Retinal pigment epithelial cell (primary cell): ENCODE measurements around the gene KNDC1.

Source experiments
- DNase-seq: peaks from one replicate; pipeline ENCODE4 v3.0.0-alpha.2; 2010; ENCODE audit warnings: low read depth
- H3K4me3 ChIP-seq: 2 replicates; pipeline ENCODE4 v1.5.1; 2011; ENCODE audit warnings: mild to moderate bottlenecking, low read length, control low read depth, moderate library complexity
- TF ChIP-seq, protein P1 (sequence below): conservative IDR thresholded peaks from 2 replicates; pipeline ENCODE4 v1.5.1; 2011; ENCODE audit warnings: low read depth, low read length, control low read depth, inconsistent platforms

Gene KNDC1

DNA sequence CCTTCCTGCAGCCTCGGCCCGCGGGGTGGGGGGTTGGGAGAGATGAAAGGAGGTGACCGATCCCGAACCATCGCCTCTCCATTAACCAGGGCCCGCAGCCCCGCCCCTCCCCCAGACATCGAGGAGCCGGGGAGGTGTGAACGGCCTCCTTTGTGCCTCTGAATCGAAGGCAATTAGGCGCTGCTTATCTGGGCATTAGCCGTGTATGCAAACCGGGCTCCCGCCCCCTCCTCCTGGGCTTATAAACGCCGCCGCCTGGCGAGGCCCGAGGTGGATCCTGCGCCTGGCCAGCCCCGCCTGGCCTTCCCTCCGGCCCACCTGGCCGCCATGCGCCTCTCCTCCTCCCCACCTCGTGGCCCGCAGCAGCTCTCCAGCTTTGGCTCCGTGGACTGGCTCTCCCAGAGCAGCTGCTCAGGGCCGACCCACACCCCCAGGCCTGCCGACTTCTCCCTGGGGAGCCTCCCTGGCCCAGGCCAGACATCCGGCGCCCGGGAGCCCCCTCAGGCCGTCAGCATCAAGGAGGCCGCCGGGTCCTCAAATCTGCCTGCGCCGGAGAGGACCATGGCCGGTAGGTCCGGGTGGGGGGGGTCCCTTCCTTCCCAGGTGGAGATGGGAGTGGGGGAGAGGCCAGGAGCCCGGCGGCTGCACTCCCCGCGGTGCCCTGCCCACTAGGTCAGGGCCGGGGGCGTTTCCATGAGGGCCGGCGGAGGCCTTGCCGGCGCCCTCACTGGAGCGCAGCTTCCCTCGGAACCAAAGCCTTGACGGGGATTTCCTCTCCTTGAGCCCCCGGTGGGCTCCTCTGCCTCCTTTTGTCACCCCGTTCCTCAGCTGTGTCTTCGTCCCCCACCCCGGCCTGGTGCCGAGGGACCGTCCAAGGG, 77.8 kb downstream of the KNDC1 start, which contains the start of gene VENTX:
TSS of gene VENTX (plus strand) at position 268 of the 878 bp plus-strand sequence. CDS start at position 328, 60 bp downstream.
- TF ChIP-seq, protein P1, sequence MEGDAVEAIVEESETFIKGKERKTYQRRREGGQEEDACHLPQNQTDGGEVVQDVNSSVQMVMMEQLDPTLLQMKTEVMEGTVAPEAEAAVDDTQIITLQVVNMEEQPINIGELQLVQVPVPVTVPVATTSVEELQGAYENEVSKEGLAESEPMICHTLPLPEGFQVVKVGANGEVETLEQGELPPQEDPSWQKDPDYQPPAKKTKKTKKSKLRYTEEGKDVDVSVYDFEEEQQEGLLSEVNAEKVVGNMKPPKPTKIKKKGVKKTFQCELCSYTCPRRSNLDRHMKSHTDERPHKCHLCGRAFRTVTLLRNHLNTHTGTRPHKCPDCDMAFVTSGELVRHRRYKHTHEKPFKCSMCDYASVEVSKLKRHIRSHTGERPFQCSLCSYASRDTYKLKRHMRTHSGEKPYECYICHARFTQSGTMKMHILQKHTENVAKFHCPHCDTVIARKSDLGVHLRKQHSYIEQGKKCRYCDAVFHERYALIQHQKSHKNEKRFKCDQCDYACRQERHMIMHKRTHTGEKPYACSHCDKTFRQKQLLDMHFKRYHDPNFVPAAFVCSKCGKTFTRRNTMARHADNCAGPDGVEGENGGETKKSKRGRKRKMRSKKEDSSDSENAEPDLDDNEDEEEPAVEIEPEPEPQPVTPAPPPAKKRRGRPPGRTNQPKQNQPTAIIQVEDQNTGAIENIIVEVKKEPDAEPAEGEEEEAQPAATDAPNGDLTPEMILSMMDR: no peak
- no peak within 1 kb of the TSS for H3K4me3 ChIP-seq
- DNase-seq: no peak

DNA sequence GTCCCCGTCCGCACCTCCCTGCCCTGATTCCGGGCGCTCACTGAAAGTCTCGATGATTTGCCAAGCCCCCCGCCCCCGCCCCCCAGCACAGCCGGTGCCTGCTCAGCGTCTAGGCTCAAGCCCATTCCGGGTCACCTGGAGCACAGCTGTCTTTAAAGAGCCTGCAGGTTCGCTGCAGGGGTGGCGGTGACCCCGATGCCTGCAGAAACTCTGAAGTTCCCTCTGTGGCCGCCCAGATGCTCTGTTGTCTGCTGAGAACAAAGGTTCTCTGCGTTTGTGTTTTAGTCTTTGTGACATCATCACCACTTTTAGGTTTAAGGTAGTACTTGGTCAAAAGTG, 78.4 kb downstream of the KNDC1 start:
- DNase-seq: no peak
- H3K4me3 ChIP-seq: no peak overlapping the region
- TF ChIP-seq, protein P1: no peak

DNA sequence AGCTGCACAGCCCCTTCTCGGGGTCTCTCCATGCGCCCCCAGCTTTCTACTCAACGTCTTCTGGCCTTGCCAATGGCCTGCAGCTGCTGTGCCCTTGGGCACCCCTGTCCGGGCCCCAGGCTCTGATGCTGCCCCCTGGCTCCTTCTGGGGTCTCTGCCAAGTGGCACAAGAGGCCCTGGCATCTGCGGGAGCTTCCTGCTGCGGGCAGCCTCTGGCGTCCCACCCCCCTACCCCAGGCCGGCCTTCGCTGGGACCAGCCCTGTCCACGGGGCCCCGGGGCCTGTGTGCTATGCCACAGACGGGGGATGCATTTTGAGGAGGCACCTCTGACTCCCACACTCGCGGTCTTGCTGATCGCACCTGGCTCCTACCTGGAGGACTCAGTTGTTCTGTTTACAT, 80.0 kb downstream of the KNDC1 start:
- TF ChIP-seq, protein P1: no peak

DNA sequence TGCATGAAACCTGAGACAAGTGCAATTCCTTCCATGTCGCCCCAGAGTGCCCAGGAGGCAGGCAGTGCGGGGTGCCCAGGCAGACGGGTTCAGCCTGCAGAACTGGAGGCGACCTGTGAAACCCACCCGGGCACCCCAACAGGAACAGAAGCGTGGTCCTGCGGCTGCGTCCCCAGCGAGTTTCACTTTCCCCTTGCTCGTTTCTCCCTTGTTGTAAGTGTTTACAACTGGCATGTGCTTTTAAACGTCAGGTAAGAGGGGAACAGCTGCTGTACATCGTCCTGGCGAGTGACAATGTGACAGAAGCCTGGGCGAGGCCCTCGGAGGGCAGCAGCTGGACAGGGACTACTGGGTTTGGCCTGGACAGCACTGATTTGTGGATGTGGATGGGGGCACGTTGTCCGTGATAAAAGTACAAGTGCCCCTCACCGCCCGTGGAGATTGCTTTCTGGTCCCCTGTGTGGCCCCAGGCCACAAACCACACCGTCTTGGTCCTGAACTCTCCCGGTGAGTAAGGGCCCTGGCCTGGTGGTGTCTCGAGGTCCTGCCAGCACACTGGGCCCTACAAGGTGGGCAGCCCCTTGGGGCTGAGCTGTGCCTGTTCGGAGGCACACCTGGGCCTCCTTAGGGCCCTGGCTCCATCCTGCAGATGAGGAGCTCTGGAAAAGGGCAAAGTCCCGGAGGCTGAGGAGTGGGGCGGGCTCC, 81.6 kb downstream of the KNDC1 start:
- H3K4me3 ChIP-seq: no peak overlapping the region
- DNase-seq: no peak
- TF ChIP-seq, protein P1: no peak

More for the DNA sequence above, 80.0 kb downstream of the KNDC1 start:
- DNase-seq: no peak
- H3K4me3 ChIP-seq: no peak overlapping the region

DNA sequence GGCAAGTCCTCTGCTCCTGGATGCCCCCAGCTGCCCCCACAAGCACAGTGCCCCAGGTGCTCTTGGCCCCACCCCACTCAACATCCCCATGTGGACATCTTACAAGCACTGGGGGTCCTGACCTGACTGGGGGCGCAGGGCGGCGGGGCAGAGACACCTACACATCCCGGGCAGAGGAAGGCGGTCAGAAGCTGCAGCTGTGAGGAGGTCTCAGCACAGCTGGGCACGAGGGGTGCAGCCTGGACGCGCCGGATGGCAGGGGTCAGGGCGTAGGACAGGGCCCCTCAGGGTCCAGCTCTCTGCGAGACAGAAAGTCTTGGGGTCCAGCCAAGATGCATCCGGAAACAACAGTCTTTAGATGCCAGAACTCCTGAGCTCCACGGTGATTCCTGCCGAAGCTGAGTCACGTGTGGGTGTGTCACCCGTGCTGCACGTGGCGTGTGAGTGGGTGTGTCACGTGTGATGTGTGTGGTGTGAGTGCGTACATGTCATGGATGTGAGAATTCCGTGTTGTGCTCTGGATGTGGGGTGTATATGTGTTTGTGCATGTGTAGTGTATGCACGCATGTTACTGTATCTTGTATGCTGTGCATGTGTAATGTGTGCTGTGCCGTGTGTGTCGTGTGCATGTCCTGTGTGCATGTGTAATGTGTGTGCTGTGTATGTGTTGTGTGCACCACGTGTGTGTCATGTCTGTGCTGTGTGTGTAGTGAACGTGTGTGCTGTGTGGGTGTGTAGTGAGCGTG, 82.8 kb downstream of the KNDC1 start:
- DNase-seq: no peak
- TF ChIP-seq, protein P1: no peak

DNA sequence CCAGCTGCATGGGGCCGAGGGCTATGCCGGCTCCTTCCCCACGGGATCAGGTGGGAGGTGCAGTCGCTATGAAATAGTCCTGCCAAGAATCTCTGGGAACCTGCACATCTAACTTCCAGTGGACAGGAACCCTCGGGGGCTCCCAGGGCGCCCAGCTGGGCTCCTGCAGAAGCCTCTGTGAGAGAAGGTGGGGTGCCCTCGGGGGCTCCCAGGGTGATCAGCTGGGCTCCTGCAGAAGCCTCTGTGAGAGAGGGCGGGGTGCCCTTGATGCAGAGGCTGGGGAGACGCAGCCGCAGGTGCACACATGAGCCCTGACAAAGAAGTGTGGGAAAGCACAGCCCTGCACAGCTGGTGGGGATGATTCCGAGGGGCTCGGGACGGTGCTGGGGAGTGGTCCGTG, 83.6 kb downstream of the KNDC1 start:
- DNase-seq: no peak
- no peak overlapping the region for H3K4me3 ChIP-seq
- TF ChIP-seq, protein P1: no peak

More for the DNA sequence above, 82.8 kb downstream of the KNDC1 start:
- no peak overlapping the region for H3K4me3 ChIP-seq
